ENCODE results near the gene IL12RB1.

Gene IL12RB1

DNA sequence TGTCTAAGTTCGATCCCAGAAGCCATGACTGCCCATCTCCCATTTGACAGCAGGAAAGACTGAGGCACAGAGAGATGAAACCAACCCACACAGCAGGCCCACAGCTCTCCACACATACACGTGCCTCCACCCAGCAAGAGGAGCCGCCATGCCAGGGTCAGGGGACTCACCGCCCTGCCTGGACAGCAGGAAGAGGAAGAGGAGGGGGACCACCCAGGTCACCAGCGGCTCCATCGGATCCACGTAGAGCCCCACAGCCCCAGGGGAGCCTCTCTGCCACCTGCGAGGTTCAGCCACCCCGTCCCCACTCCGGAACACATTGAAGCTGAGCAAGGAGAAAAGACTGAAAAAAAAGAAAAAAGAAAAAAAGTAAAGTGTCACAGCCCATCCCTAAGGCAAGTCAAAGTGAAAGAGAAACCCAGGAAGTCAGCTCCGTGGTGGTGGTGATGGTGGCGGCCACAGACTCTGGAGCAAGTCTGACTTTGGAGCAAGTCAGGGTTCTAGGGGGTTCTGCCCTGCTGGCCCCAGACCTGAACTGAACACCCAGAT is at the start of gene IL12RB1:
IL12RB1 (minus strand) TSS at position 345 of the 549 bp plus-strand sequence; CDS start at position 234, 111 bp downstream.
- no peaks in the 10 kb centered on the region for H3K27me3 ChIP-seq (ENCODE audit: insufficient read depth, low read depth)
- H3K4me1 ChIP-seq (ENCODE audit: low read depth, poor library complexity, severe bottlenecking) = peaks cover 10% of the 10 kb centered on the region
- H3K27ac ChIP-seq = peak within 1 kb of the TSS; percentile 80
- H3K9ac ChIP-seq = peak within 1 kb of the TSS; percentile 95
- H3K4me3 ChIP-seq (IDR thresholded peaks at IDR 0.05; ENCODE audit: insufficient read depth, low read depth, low read length) = no peak within 1 kb of the TSS
- TF ChIP-seq, protein P1, sequence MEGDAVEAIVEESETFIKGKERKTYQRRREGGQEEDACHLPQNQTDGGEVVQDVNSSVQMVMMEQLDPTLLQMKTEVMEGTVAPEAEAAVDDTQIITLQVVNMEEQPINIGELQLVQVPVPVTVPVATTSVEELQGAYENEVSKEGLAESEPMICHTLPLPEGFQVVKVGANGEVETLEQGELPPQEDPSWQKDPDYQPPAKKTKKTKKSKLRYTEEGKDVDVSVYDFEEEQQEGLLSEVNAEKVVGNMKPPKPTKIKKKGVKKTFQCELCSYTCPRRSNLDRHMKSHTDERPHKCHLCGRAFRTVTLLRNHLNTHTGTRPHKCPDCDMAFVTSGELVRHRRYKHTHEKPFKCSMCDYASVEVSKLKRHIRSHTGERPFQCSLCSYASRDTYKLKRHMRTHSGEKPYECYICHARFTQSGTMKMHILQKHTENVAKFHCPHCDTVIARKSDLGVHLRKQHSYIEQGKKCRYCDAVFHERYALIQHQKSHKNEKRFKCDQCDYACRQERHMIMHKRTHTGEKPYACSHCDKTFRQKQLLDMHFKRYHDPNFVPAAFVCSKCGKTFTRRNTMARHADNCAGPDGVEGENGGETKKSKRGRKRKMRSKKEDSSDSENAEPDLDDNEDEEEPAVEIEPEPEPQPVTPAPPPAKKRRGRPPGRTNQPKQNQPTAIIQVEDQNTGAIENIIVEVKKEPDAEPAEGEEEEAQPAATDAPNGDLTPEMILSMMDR (conservative IDR thresholded peaks at IDR 0.05; ENCODE audit: low read depth, low read length) = no peak
- peak within 1 kb of the TSS; percentile 97 for H3K4me2 ChIP-seq
- no peaks in the 10 kb centered on the region for H3K36me3 ChIP-seq (ENCODE audit: insufficient read depth)
- no peaks in the 10 kb centered on the region for H4K20me1 ChIP-seq (ENCODE audit: insufficient read depth)
- peak within 1 kb of the TSS; percentile 100 for H2AFZ ChIP-seq (ENCODE audit: low read depth)
- no peaks in the 10 kb centered on the region for H3K79me2 ChIP-seq (ENCODE audit: insufficient read depth, low read depth)

DNA sequence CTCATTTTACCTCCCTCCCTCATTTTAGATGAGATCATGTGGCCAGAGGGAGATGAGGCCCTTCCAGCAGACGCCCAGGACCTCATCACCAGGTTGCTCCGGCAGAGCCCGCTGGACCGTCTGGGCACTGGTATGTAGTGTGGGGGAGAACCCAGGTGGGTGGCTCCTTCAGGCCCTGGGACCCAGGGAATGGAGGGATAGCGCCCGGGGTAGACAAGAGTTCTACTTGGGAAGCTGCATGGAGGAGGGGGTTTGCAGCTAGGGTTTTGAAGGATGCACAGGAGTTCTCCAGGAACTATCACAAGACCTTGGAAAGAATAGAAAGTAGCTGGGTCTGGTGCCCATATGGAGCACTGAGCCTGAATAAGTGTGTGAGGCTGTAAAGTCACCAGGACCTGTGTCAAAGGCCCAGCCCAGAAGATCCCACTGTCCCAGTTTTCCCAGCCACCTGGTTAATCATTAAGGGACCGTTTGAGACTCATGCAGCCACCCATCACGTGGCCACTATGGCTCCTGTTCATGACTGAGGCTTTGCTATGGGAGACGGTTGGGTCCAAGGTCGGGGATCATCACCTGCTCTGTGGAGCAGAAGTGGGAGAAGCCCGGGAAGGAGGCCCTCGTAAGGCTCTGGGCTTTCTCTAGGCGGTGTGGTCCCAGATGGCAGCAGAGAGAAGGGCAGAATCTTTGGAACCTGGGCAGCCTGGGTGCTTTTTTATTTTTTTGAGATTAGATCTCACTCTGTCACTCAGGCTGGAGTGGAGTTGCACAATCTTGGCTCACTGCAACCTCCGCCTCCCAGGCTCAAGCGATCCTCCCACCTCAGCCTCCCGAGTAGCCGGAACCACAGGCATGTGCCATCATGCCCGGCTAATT is 49.2 kb upstream of the IL12RB1 start:
- H3K27ac ChIP-seq = no peak overlapping the region
- H4K20me1 ChIP-seq (ENCODE audit: insufficient read depth) = no peaks in the 10 kb centered on the region
- no peak overlapping the region for H2AFZ ChIP-seq (ENCODE audit: low read depth)
- H3K9ac ChIP-seq = no peak overlapping the region
- no peaks in the 10 kb centered on the region for H3K27me3 ChIP-seq (ENCODE audit: insufficient read depth, low read depth)
- no peaks in the 10 kb centered on the region for H3K79me2 ChIP-seq (ENCODE audit: insufficient read depth, low read depth)
- H3K4me1 ChIP-seq (ENCODE audit: low read depth, poor library complexity, severe bottlenecking) = no peaks in the 10 kb centered on the region
- TF ChIP-seq, protein P1 (conservative IDR thresholded peaks at IDR 0.05; ENCODE audit: low read depth, low read length) = no peak
- H3K36me3 ChIP-seq (ENCODE audit: insufficient read depth) = no peaks in the 10 kb centered on the region
- H3K4me2 ChIP-seq = no peak overlapping the region
- H3K4me3 ChIP-seq (IDR thresholded peaks at IDR 0.05; ENCODE audit: insufficient read depth, low read depth, low read length) = no peak overlapping the region

DNA sequence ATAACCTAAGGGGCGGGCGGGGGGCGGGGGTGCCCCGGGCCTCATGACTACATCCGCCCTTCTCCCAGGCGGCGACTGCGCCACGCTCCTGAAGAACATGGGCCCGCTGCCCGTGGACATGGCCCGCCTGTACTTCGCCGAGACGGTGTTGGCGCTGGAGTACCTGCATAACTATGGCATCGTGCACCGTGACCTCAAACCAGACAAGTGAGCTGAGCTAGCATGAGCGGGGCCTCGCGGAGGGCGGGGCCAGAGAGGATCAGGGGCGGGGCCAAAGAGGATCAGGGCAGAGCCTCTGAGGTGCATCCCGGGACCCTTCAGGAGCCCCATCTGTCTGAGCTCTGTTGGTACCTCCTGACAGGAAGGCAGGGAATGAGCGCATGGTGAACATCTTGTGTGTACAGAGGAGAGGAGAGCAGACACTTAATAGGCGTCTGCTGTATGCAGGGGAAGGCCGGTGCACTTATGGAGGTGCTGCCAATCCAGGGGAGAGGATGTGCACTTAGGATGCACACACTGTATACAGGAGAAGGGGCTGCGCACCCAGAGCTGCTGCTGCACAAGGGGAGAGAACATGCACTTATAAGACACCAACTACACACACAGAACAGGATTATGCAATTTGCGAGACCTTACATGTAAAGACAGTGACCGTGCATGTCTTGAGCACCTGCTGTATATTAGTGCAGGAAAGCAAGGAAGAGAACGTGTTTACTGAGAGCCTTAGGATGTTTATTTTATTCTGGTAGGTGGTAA is 45.3 kb upstream of the IL12RB1 start:
- no peak overlapping the region for H3K4me2 ChIP-seq
- H2AFZ ChIP-seq (ENCODE audit: low read depth) = no peak overlapping the region
- H3K27ac ChIP-seq = no peak overlapping the region
- TF ChIP-seq, protein P1 (conservative IDR thresholded peaks at IDR 0.05; ENCODE audit: low read depth, low read length) = no peak
- no peaks in the 10 kb centered on the region for H3K79me2 ChIP-seq (ENCODE audit: insufficient read depth, low read depth)
- no peak overlapping the region for H3K4me3 ChIP-seq (IDR thresholded peaks at IDR 0.05; ENCODE audit: insufficient read depth, low read depth, low read length)
- peaks cover 15% of the 10 kb centered on the region for H3K4me1 ChIP-seq (ENCODE audit: low read depth, poor library complexity, severe bottlenecking)
- no peaks in the 10 kb centered on the region for H3K36me3 ChIP-seq (ENCODE audit: insufficient read depth)
- no peaks in the 10 kb centered on the region for H3K27me3 ChIP-seq (ENCODE audit: insufficient read depth, low read depth)
- no peaks in the 10 kb centered on the region for H4K20me1 ChIP-seq (ENCODE audit: insufficient read depth)
- H3K9ac ChIP-seq = no peak overlapping the region

DNA sequence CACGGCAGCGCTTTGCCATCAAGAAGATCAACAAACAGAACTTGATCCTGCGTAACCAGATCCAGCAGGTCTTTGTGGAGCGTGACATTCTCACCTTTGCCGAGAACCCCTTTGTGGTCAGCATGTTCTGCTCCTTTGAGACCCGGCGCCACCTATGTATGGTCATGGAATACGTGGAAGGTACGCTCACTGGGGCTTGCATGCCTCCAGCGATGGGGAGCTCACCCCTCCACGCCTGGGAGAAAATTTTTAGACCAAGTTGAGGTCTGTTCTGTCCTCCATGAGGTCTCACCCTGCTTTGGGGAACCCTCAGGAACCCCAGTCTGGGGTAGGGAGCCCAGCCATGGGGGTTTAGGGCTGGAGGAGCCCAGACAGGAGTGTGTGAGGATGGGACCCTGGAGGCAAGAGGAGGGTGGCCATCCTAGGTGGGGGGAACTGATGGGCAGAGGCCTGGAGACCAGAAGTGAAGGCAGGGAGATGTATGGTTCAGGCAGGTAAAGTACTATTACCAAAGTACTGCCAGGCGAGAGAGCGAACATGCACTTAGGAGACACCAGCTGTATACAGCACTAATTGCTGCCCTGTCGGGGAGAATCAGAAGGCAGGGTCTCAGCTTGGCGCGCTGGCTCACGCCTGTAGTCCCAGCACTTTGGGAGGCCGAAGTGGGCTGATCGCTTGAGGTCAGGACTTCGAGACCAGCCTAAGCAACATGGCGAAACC is 43.9 kb upstream of the IL12RB1 start:
- Histone ChIP-seq H3K4me3 (IDR thresholded peaks at IDR 0.05; ENCODE audit: insufficient read depth, low read depth, low read length) (no peak overlapping the region), H3K9ac (no peak overlapping the region), H3K4me2 (no peak overlapping the region), H3K36me3 (ENCODE audit: insufficient read depth) (no peaks in the 10 kb centered on the region), H3K4me1 (ENCODE audit: low read depth, poor library complexity, severe bottlenecking) (peaks cover 15% of the 10 kb centered on the region), H4K20me1 (ENCODE audit: insufficient read depth) (no peaks in the 10 kb centered on the region), H2AFZ (ENCODE audit: low read depth) (no peak overlapping the region), H3K27ac (no peak overlapping the region), H3K27me3 (ENCODE audit: insufficient read depth, low read depth) (no peaks in the 10 kb centered on the region), H3K79me2 (ENCODE audit: insufficient read depth, low read depth) (no peaks in the 10 kb centered on the region)
- TF ChIP-seq, protein P1 (conservative IDR thresholded peaks at IDR 0.05; ENCODE audit: low read depth, low read length) = no peak

All from KMS-11 (cell line).